NCI-H2171 (cell line): ENCODE results near the gene IL18.
"Not testable (repeated sequence)": the region's sequence is repeated elsewhere in the genome, so short reads cannot be mapped to it uniquely, and the experiment has no call there.

ENCODE experiments used
- DNase-seq: peaks from one replicate; lab custom pipeline; 2025; lab: John Stamatoyannopoulos, UW

IL18 gene

GRCh38 chr11:112121981-112122615 is 41.8 kb downstream of the IL18 start:
- DNase-seq: no peak

GRCh38 chr11:112118176-112118575 is 45.7 kb downstream of the IL18 start:
- peak; percentile 17 for DNase-seq

GRCh38 chr11:112115386-112115785 is 48.5 kb downstream of the IL18 start:
- DNase-seq: no peak

- no peak for DNase-seq
These were observed 49.4 kb downstream of the IL18 start for GRCh38 chr11:112114460-112114859.

- peak; percentile 48 for DNase-seq
These were observed 50.1 kb downstream of the IL18 start for GRCh38 chr11:112113539-112114457.

- no peak for DNase-seq
These were observed 57.8 kb downstream of the IL18 start for GRCh38 chr11:112106070-112106469.

GRCh38 chr11:112103446-112103845 is 60.4 kb downstream of the IL18 start:
- DNase-seq: no peak

GRCh38 chr11:112100462-112100861 is 63.4 kb downstream of the IL18 start:
- DNase-seq: no peak

- no peak for DNase-seq
These were observed 66.0 kb downstream of the IL18 start for GRCh38 chr11:112097734-112098528.

- no peak for DNase-seq
These were observed 67.7 kb downstream of the IL18 start for GRCh38 chr11:112096194-112096593.

- DNase-seq: not testable (repeated sequence)
These were observed 68.6 kb downstream of the IL18 start for GRCh38 chr11:112095302-112095701.
